Activated CD8-positive, alpha-beta memory T cell treated with anti-CD3 and anti-CD28 coated beads, Interleukin-2, amount 50 U/mL, for 1 hour (primary cell): ENCODE measurements around the gene TBC1D12.
"Not testable (repeated sequence)": the region's sequence is repeated elsewhere in the genome, so short reads cannot be mapped to it uniquely, and the experiment has no call there.

Source experiments
- DNase-seq: peaks from one replicate; pipeline ENCODE4 v3.0.0-alpha.2; 2020; ENCODE audit errors: extremely low read depth

Gene TBC1D12

GRCh38 chr10:94456942-94457341 lies 54.6 kb downstream of the TBC1D12 start:
- no peak for DNase-seq

- DNase-seq, result no peak
Observed at GRCh38 chr10:94459385-94459784, 57.0 kb downstream of the TBC1D12 start.

- DNase-seq, result no peak
Observed at GRCh38 chr10:94461503-94461902, 59.2 kb downstream of the TBC1D12 start.

GRCh38 chr10:94462130-94462529 lies 59.8 kb downstream of the TBC1D12 start:
- DNase-seq, result no peak

GRCh38 chr10:94465684-94466083 lies 63.3 kb downstream of the TBC1D12 start:
- no peak for DNase-seq

GRCh38 chr10:94481410-94481809 lies 79.1 kb downstream of the TBC1D12 start:
- no peak for DNase-seq

GRCh38 chr10:94483970-94484369 lies 81.6 kb downstream of the TBC1D12 start:
- no peak for DNase-seq

- no peak for DNase-seq
Observed at GRCh38 chr10:94485094-94485493, 82.8 kb downstream of the TBC1D12 start.

GRCh38 chr10:94487575-94487974 lies 85.2 kb downstream of the TBC1D12 start:
- no peak for DNase-seq

GRCh38 chr10:94489107-94489506 lies 86.8 kb downstream of the TBC1D12 start:
- DNase-seq, result no peak

GRCh38 chr10:94489976-94490788 lies 87.8 kb downstream of the TBC1D12 start:
- DNase-seq, result no peak

- no peak for DNase-seq
Observed at GRCh38 chr10:94490789-94491039, 88.4 kb downstream of the TBC1D12 start.

GRCh38 chr10:94493463-94493862 lies 91.1 kb downstream of the TBC1D12 start:
- no peak for DNase-seq

- DNase-seq, result no peak
Observed at GRCh38 chr10:94496010-94496409, 93.7 kb downstream of the TBC1D12 start.

- DNase-seq, result no peak
Observed at GRCh38 chr10:94496646-94497045, 94.3 kb downstream of the TBC1D12 start.

GRCh38 chr10:94500063-94500462 lies 97.7 kb downstream of the TBC1D12 start:
- DNase-seq, result no peak

- DNase-seq, result no peak
Observed at GRCh38 chr10:94521276-94522250, 119.2 kb downstream of the TBC1D12 start.

GRCh38 chr10:94524146-94524545 lies 121.8 kb downstream of the TBC1D12 start:
- no peak for DNase-seq

GRCh38 chr10:94524711-94525110 lies 122.4 kb downstream of the TBC1D12 start:
- no peak for DNase-seq

GRCh38 chr10:94531550-94531949 lies 129.2 kb downstream of the TBC1D12 start:
- not testable (repeated sequence) for DNase-seq

GRCh38 chr10:94533027-94533426 lies 130.7 kb downstream of the TBC1D12 start:
- DNase-seq, result no peak

- not testable (repeated sequence) for DNase-seq
Observed at GRCh38 chr10:94542282-94542681, 139.9 kb downstream of the TBC1D12 start.
